ENCODE results near the gene DYNLT2. TPM values are rescaled to one million over a fixed set of nuclear protein-coding genes. Genes with fewer than 3 reads are reported as not detected.
A peak's percentile ranks its signal among the peaks of the same experiment; 100 is the strongest.

DYNLT2 gene
- total RNA-seq, 1 donor from 2014 or later, result 0.21 TPM

- Histone ChIP-seq H3K4me1 (no peaks in the 10 kb centered on the region), H3K36me3 (no peaks in the 10 kb centered on the region), H3K9me3 (no peaks in the 10 kb centered on the region), H3K27me3 (no peaks in the 10 kb centered on the region), H3K27ac (no peak overlapping the region), H3K4me3 (no peak overlapping the region)
- no peak for DNase-seq (ENCODE audit: low spot score in 2 of 2)
- TF ChIP-seq, protein P1, sequence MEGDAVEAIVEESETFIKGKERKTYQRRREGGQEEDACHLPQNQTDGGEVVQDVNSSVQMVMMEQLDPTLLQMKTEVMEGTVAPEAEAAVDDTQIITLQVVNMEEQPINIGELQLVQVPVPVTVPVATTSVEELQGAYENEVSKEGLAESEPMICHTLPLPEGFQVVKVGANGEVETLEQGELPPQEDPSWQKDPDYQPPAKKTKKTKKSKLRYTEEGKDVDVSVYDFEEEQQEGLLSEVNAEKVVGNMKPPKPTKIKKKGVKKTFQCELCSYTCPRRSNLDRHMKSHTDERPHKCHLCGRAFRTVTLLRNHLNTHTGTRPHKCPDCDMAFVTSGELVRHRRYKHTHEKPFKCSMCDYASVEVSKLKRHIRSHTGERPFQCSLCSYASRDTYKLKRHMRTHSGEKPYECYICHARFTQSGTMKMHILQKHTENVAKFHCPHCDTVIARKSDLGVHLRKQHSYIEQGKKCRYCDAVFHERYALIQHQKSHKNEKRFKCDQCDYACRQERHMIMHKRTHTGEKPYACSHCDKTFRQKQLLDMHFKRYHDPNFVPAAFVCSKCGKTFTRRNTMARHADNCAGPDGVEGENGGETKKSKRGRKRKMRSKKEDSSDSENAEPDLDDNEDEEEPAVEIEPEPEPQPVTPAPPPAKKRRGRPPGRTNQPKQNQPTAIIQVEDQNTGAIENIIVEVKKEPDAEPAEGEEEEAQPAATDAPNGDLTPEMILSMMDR (IDR thresholded peaks at IDR 0.05), result no peak
- intact Hi-C loops (cut with DNase I), result no loop called here
Measured at GRCh38 chr6:169795196-169795595, 43.8 kb upstream of the DYNLT2 start.

- intact Hi-C loops (cut with DNase I), result no loop called here
- Histone ChIP-seq H3K9me3 (no peaks in the 10 kb centered on the region), H3K4me1 (peaks cover 0 to 5% of the 10 kb centered on the region in 2 donors), H3K4me3 (no peak overlapping the region), H3K27ac (no peak overlapping the region), H3K36me3 (no peaks in the 10 kb centered on the region), H3K27me3 (no peaks in the 10 kb centered on the region)
- DNase-seq (ENCODE audit: low spot score in 2 of 2), result peak in 1 of 2 donors; percentile 46
- TF ChIP-seq, protein P1 (IDR thresholded peaks at IDR 0.05), result no peak
Measured at GRCh38 chr6:169794317-169795055, 43.1 kb upstream of the DYNLT2 start.

GRCh38 chr6:169793408-169793807 lies 42.0 kb upstream of the DYNLT2 start:
- H3K4me3 ChIP-seq, result no peak overlapping the region
- no peak overlapping the region for H3K27ac ChIP-seq
- intact Hi-C loops (cut with DNase I), result no loop called here
- no peaks in the 10 kb centered on the region for H3K9me3 ChIP-seq
- H3K4me1 ChIP-seq, result peaks cover 0 to 5% of the 10 kb centered on the region in 2 donors
- no peaks in the 10 kb centered on the region for H3K36me3 ChIP-seq
- TF ChIP-seq, protein P1 (IDR thresholded peaks at IDR 0.05), result no peak
- H3K27me3 ChIP-seq, result no peaks in the 10 kb centered on the region
- DNase-seq (ENCODE audit: low spot score in 2 of 2), result peak in 1 of 2 donors; percentile 42

DNA sequence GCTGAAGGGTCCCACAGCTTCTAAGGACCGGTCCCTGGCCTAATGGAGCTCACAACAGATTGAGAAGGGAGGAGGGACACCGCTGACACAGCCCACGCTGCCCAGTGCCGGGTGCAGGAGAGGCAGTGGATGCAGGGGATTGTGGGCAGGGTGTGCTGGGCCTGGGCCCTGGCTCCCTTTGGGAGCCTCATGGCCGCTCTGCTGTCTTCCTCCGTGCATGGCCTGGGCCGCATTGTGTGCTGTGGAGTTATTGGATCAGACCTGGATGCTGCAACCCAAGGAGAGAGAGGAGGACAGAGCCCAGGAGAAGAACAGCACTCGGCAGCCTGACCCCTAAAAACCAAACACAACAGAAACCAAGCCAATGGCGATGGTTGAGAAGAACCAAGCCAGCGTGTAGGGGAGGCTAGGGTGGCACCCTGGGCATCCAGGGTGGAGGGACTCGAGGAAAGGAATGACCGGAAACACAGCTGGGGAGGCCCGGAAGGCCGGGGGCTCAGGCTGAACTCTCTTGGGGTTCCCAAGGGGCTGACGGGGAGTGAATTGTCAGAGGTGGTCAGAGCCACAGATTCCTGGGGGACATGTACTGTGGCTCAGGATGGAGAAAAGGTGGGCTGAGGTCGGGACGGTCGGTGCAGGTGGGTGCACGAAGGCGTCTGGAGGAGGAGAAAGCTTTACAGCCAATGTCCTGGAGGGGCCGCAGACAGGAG lies 41.1 kb upstream of the DYNLT2 start:
- Histone ChIP-seq H3K27ac (no peak overlapping the region), H3K27me3 (no peaks in the 10 kb centered on the region), H3K4me3 (no peak overlapping the region), H3K36me3 (no peaks in the 10 kb centered on the region), H3K4me1 (peaks cover 0 to 5% of the 10 kb centered on the region in 2 donors), H3K9me3 (no peaks in the 10 kb centered on the region)
- intact Hi-C loops (cut with DNase I), result no loop called here
- peak in 1 of 2 donors; percentile 52 for DNase-seq (ENCODE audit: low spot score in 2 of 2)
- TF ChIP-seq, protein P1 (IDR thresholded peaks at IDR 0.05), result no peak

DNA sequence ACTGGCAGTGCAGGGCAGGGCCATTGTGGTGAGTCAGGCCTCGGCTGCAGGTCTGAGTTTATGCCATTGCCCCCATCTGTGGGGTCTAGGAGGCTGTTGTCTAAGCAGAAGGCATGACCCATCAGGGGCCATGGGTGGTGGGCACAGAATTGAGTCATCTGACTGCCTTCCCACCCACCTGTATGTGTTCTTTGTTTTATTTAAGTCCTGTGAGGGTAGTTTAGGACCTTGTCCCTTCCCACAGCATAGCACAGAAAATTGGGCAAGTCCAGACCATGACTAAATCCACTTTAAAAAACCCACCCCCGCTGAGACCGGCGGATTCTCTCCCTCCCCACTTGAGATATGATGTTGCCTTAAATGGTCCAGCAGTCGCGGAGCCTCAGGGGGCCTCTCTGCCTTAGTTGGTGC lies 40.4 kb upstream of the DYNLT2 start:
- no peaks in the 10 kb centered on the region for H3K36me3 ChIP-seq
- intact Hi-C loops (cut with DNase I), result loop anchor here (2.0 kb wide), 1 partner anchor 739 kb away; no protein-coding TSS in a partner anchor
- DNase-seq (ENCODE audit: low spot score in 2 of 2), result peak in 1 of 2 donors; percentile 11
- H3K27ac ChIP-seq, result no peak overlapping the region
- H3K9me3 ChIP-seq, result no peaks in the 10 kb centered on the region
- peaks cover 0 to 5% of the 10 kb centered on the region in 2 donors for H3K4me1 ChIP-seq
- H3K4me3 ChIP-seq, result no peak overlapping the region
- TF ChIP-seq, protein P1 (IDR thresholded peaks at IDR 0.05), result no peak
- no peaks in the 10 kb centered on the region for H3K27me3 ChIP-seq
